ENCODE measurements around the gene GPR27. TPM values are rescaled to one million over a fixed set of nuclear protein-coding genes. Genes with fewer than 3 reads are reported as not detected.

The GPR27 gene
- total and polyA plus RNA-seq, 4 donors: 0.09 to 0.65 (median 0.17) TPM; not detected in 1

DNA sequence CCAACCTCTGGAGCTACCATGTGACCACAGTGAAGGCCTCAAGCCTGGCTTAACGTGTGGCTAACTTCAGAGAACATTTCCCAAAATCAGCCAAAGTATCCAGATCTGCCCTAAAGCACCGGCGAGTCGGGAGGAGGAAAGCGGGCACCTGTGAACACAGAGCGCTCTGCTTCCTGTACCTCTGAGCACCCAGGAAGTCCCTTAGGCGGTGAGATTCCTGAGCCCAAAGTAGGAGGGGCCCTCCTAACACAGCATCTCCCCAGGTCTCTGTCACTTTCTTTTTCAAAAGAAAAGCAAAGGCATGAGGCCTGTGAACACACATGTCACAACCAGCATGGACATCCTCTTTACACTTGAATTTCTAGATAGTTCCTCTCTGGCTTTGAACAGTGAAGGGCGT is 27.5 kb upstream of the GPR27 start:
- Histone ChIP-seq H3K9ac (ENCODE audit: low read depth in 1 of 2, low read length in 2 of 2) (no peak overlapping the region), H3K36me3 (ENCODE audit: control insufficient read depth in 4 of 4, insufficient read depth in 3 of 4, low read depth in 1 of 4, low read length in 3 of 4) (no peaks in the 10 kb centered on the region), H3K4me3 (ENCODE audit: low read depth in 1 of 3, low read length in 3 of 3) (no peak overlapping the region), H3K9me3 (ENCODE audit: control insufficient read depth in 4 of 4, low read length in 3 of 4) (no peaks in the 10 kb centered on the region), H3K27me3 (ENCODE audit: control insufficient read depth in 4 of 4, insufficient read depth in 4 of 4, low read length in 3 of 4) (no peaks in the 10 kb centered on the region), H3K27ac (ENCODE audit: low read depth in 1 of 2, low read length in 2 of 2) (peak overlapping the region; percentile 8 to 49), H3K4me1 (ENCODE audit: control insufficient read depth in 4 of 4, insufficient read depth in 4 of 4, low read length in 3 of 4) (peaks cover 0 to 23% (median 13%) of the 10 kb centered on the region in 4 donors)
- TF ChIP-seq RAD21 (IDR thresholded peaks at IDR 0.05): no peak
- no peak for TF ChIP-seq GABPA (IDR thresholded peaks at IDR 0.05 in 1 of 2, conservative IDR thresholded peaks at IDR 0.05 in 1 of 2)
- TF ChIP-seq ZBTB33 (IDR thresholded peaks at IDR 0.05): no peak
- no peak for TF ChIP-seq MAX (IDR thresholded peaks at IDR 0.05)
- TF ChIP-seq ATF3 (IDR thresholded peaks at IDR 0.05): no peak
- TF ChIP-seq HNF4G (IDR thresholded peaks at IDR 0.05): no peak
- no peak for TF ChIP-seq REST (IDR thresholded peaks at IDR 0.05)
- TF ChIP-seq EGR1 (IDR thresholded peaks at IDR 0.05; ENCODE audit: low read depth in 2 of 2): no peak
- no peak for TF ChIP-seq JUND (IDR thresholded peaks at IDR 0.05)
- no peak for TF ChIP-seq FOXA1 (IDR thresholded peaks at IDR 0.05)
- TF ChIP-seq YY1 (IDR thresholded peaks at IDR 0.05): no peak
- TF ChIP-seq RXRA (IDR thresholded peaks at IDR 0.05): no peak
- WGBS: 82% methylated on average over 8 of the region's 8 CpGs
- DNase-seq (ENCODE audit: low spot score): no peak

DNA sequence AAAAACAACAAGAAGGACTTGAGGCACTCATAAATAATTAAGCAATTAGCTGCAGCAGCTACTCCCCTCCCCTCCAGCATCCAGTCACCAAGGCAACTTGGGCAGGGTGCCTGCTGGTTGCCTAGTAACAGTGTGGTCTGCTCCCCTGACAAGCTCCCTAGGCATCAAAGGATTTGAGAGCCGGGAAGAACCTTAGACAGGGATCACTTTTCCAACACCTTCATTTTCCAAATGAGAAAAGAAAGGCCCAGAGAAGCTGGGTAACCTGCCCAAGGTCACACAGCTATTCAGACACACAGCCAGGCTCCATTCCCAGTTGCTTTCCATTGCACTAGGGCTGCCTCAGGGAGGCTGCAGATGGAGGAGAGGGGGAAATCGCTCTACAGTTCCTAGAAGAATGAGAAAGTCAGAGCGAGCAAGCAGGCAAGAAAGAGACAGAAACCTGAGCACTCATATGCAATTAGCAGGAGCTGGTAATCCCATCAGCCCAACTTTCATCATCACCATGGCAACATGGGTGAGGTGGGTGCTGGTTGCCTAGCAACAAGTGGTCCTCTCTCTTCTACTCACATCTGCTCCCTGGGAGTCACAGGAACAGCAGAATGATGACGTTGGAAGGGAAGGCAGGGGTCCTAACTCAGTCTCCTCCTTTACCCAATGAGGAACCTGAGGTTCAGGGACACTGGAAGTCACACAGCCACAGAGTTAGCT is 24.9 kb upstream of the GPR27 start:
- DNase-seq (ENCODE audit: low spot score): no peak
- TF ChIP-seq MAX (IDR thresholded peaks at IDR 0.05): no peak
- H3K27me3 ChIP-seq (ENCODE audit: control insufficient read depth in 4 of 4, insufficient read depth in 4 of 4, low read length in 3 of 4): no peaks in the 10 kb centered on the region
- no peaks in the 10 kb centered on the region for H3K9me3 ChIP-seq (ENCODE audit: control insufficient read depth in 4 of 4, low read length in 3 of 4)
- no peak overlapping the region for H3K4me3 ChIP-seq (ENCODE audit: low read depth in 1 of 3, low read length in 3 of 3)
- no peak overlapping the region for H3K9ac ChIP-seq (ENCODE audit: low read depth in 1 of 2, low read length in 2 of 2)
- WGBS: 54% methylated on average over 4 of the region's 4 CpGs
- H3K27ac ChIP-seq (ENCODE audit: low read depth in 1 of 2, low read length in 2 of 2): no peak overlapping the region
- H3K36me3 ChIP-seq (ENCODE audit: control insufficient read depth in 4 of 4, insufficient read depth in 3 of 4, low read depth in 1 of 4, low read length in 3 of 4): no peaks in the 10 kb centered on the region
- peaks cover 0 to 18% (median 10%) of the 10 kb centered on the region in 4 donors for H3K4me1 ChIP-seq (ENCODE audit: control insufficient read depth in 4 of 4, insufficient read depth in 4 of 4, low read length in 3 of 4)

Data from liver (tissue), 9 donors.